Measurements from ENCODE around the gene MGAT4B.

Gene MGAT4B

GRCh38 chr5:179820483-179821297 lies 14.0 kb upstream of the MGAT4B start, which contains the start of gene SQSTM1:
TSS of gene SQSTM1 (plus strand) at chr5:179820905. CDS start at chr5:179820937, 32 bp downstream.
- H3K4me3 ChIP-seq (ENCODE audit: low read depth, low read length), result peak within 1 kb of the TSS; percentile 96
- DNase-seq (ENCODE audit: low read depth), result no peak
- TF ChIP-seq CTCF (IDR thresholded peaks at IDR 0.05; ENCODE audit: control insufficient read depth, extremely low read depth, insufficient read depth), result no peak

GRCh38 chr5:179820127-179820482 lies 13.4 kb upstream of the MGAT4B start:
- peak overlapping the region; percentile 96 for H3K4me3 ChIP-seq (ENCODE audit: low read depth, low read length)
- DNase-seq (ENCODE audit: low read depth), result no peak
- no peak for TF ChIP-seq CTCF (IDR thresholded peaks at IDR 0.05; ENCODE audit: control insufficient read depth, extremely low read depth, insufficient read depth)

- H3K4me3 ChIP-seq (ENCODE audit: low read depth, low read length), result no peak overlapping the region
- no peak for DNase-seq (ENCODE audit: low read depth)
These were observed 12.8 kb upstream of the MGAT4B start for GRCh38 chr5:179819296-179820126.

GRCh38 chr5:179818746-179819295 lies 12.2 kb upstream of the MGAT4B start:
- peak; percentile 67 for DNase-seq (ENCODE audit: low read depth)
- no peak for TF ChIP-seq CTCF (IDR thresholded peaks at IDR 0.05; ENCODE audit: control insufficient read depth, extremely low read depth, insufficient read depth)
- peak overlapping the region; percentile 38 for H3K4me3 ChIP-seq (ENCODE audit: low read depth, low read length)

More at GRCh38 chr5:179819296-179820126, 12.8 kb upstream of the MGAT4B start:
- no peak for TF ChIP-seq CTCF (IDR thresholded peaks at IDR 0.05; ENCODE audit: control insufficient read depth, extremely low read depth, insufficient read depth)

GRCh38 chr5:179817890-179818745 lies 11.5 kb upstream of the MGAT4B start:
- no peak for DNase-seq (ENCODE audit: low read depth)

More at GRCh38 chr5:179817890-179818745, 11.5 kb upstream of the MGAT4B start:
- peak overlapping the region; percentile 38 for H3K4me3 ChIP-seq (ENCODE audit: low read depth, low read length)
- TF ChIP-seq CTCF (IDR thresholded peaks at IDR 0.05; ENCODE audit: control insufficient read depth, extremely low read depth, insufficient read depth), result no peak

Measured in LNCaP clone FGC (cell line).